Measurements from ENCODE around the gene RUNX1. TPM values are rescaled to one million over a fixed set of nuclear protein-coding genes. Genes with fewer than 3 reads are reported as not detected.

The RUNX1 gene
- total and polyA plus RNA-seq, 2 donors (not counting 3 experiments of a cell fraction or from before 2014, with no cell fraction given) = 4.6 to 17.9 TPM

DNA sequence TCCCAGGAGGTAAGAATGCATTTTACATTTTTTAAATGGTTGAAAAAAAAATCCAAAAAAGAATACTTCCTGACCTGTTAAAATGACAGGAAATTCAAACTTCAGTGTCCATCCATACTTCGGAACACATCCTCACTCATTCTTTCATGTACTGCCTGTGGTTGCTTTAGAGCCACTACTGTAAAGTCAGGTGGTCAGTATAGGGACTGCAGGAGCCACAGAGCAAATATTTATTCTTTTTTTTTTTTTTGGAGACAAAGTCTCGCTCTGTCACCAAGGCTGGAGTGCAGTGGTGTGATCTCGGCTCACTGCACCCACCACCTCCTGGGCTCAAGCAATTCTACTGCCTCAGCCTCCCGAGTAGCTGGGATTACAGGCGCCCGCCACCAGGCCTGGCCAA lies 255.6 kb downstream of the RUNX1 start:
- no peak overlapping the region for H3K27ac ChIP-seq (ENCODE audit: insufficient read depth, low read depth, low read length)

More for the DNA sequence above, 255.6 kb downstream of the RUNX1 start:
- no peaks in the 10 kb centered on the region for H3K9me3 ChIP-seq (replicated peaks; ENCODE audit: control insufficient read depth, insufficient read depth, low read length)
- H3K4me1 ChIP-seq (ENCODE audit: control insufficient read depth, extremely low read depth, insufficient read depth, low read length) = no peaks in the 10 kb centered on the region
- intact Hi-C loops (cut with micrococcal nuclease) (no loop called here), dilution Hi-C loops (cut with MboI; ENCODE audit: extremely low pct_ligation_motif_present, low sequenced_read_pairs) (no loop called here)
- FAIRE-seq (no peak), DNase-seq (ENCODE audit: low read depth, low spot score) (no peak)
- H4K20me1 ChIP-seq (replicated peaks; ENCODE audit: control insufficient read depth, extremely low read depth, insufficient read depth, low read length) = no peaks in the 10 kb centered on the region
- TF ChIP-seq MYC (IDR thresholded peaks at IDR 0.05; ENCODE audit: low read depth, low read length) = no peak
- TF ChIP-seq JUN (IDR thresholded peaks at IDR 0.05; ENCODE audit: borderline replicate concordance, insufficient read depth, insufficient read length, low read depth) = no peak
- TF ChIP-seq CTCF (IDR thresholded peaks at IDR 0.05; ENCODE audit: extremely low read depth in 1 of 2, insufficient read depth in 1 of 2, low read depth in 1 of 2, low read length in 2 of 2) = no peak
- TF ChIP-seq POLR2AphosphoS5 (IDR thresholded peaks at IDR 0.05; ENCODE audit: insufficient read depth, low read depth, low read length) = no peak
- TF ChIP-seq MAX (IDR thresholded peaks at IDR 0.05; ENCODE audit: insufficient read depth, insufficient read length) = no peak
- no peak for TF ChIP-seq EZH2 (IDR thresholded peaks at IDR 0.05; ENCODE audit: borderline replicate concordance, low read depth, low read length, severe bottlenecking)
- TF ChIP-seq FOS (IDR thresholded peaks at IDR 0.05; ENCODE audit: borderline replicate concordance, insufficient read depth, low read length) = no peak
- no peak for TF ChIP-seq POLR2A (IDR thresholded peaks at IDR 0.05; ENCODE audit: low read depth, low read length)
- TF ChIP-seq GATA2 (IDR thresholded peaks at IDR 0.05; ENCODE audit: insufficient read depth, insufficient read length, low read depth, low read length) = no peak
- ChIA-PET POLR2A (no interaction called here), CTCF (no interaction called here)
- H3K9ac ChIP-seq (replicated peaks; ENCODE audit: extremely low read depth, insufficient read depth, low read length) = no peak overlapping the region
- H2AFZ ChIP-seq (ENCODE audit: low read depth, low read length) = no peak overlapping the region
- no peak overlapping the region for H3K4me2 ChIP-seq (ENCODE audit: insufficient read depth, low read length)
- H3K36me3 ChIP-seq (ENCODE audit: control insufficient read depth in 2 of 2, extremely low read depth in 1 of 2, insufficient read depth in 2 of 2, low read length in 2 of 2) = peaks cover 0 to 4% of the 10 kb centered on the region in 2 experiments
- no peak overlapping the region for H3K4me3 ChIP-seq (replicated peaks in 1 of 3; ENCODE audit: insufficient read depth in 1 of 3, low read depth in 1 of 3, low read length in 3 of 3)
- H3K79me2 ChIP-seq (ENCODE audit: control insufficient read depth, insufficient read depth, low read length) = no peaks in the 10 kb centered on the region
- no TSS peak for BruUV-seq (replicated peaks)
- H3K27me3 ChIP-seq (ENCODE audit: control insufficient read depth in 2 of 2, insufficient read depth in 2 of 2, low read length in 2 of 2) = no peaks in the 10 kb centered on the region
- H3K9me1 ChIP-seq (replicated peaks; ENCODE audit: control insufficient read depth, extremely low read depth, insufficient read depth, low read length) = no peaks in the 10 kb centered on the region

All from endothelial cell of umbilical vein (primary cell).